ENCODE measurements around the gene GPR157.

- TF ChIP-seq POLR2A (IDR thresholded peaks at IDR 0.05) (no peak), CTCF (IDR thresholded peaks at IDR 0.05) (no peak)
Measured at GRCh38 chr1:9088807-9089206, 40.1 kb downstream of the GPR157 start.

Data from right lobe of liver (tissue), 4 donors.